ENCODE results near the gene NANOS2. TPM values are rescaled to one million over a fixed set of nuclear protein-coding genes. Genes with fewer than 3 reads are reported as not detected.

The NANOS2 gene
- total RNA-seq, 2 experiments from 2014 or later: not detected

DNA sequence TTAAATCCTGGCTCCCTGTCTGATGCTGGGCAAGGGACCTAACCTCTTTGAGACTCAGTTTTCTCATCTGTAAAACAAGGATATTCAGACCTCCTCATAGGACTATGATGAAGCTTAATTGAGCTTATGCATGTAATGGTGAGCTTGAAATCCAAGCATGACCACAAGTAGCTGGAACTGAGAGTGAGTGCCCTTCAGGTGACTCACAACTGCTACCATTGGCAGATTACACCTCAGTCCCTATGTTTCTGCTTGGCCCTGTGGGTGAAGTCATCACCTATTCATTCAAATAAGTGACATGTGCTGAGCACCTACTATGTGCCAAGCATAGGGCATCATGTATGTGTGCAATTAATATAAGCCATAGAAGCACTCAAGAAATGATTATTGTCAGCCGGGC lies 33.3 kb upstream of the NANOS2 start:
- H3K4me1 Mint-ChIP-seq (ENCODE audit: low read depth): peaks cover 4% of the 10 kb centered on the region
- H3K9me3 Mint-ChIP-seq: no peaks in the 10 kb centered on the region
- H3K36me3 Mint-ChIP-seq (ENCODE audit: low read depth): no peaks in the 10 kb centered on the region
- H3K27ac Mint-ChIP-seq: no peak overlapping the region
- peaks cover 18% of the 10 kb centered on the region for H3K27me3 Mint-ChIP-seq (ENCODE audit: low read depth)
- CTCF ChIA-PET: interaction anchor here (0.6 to 0.7 kb wide), 2 partner anchors 19 to 130 kb away, joined by 3 read pairs; no protein-coding TSS in a partner anchor
- DNase-seq: no peak
- intact Hi-C loops (cut with micrococcal nuclease): no loop called here
- no peak overlapping the region for H3K4me3 Mint-ChIP-seq

DNA sequence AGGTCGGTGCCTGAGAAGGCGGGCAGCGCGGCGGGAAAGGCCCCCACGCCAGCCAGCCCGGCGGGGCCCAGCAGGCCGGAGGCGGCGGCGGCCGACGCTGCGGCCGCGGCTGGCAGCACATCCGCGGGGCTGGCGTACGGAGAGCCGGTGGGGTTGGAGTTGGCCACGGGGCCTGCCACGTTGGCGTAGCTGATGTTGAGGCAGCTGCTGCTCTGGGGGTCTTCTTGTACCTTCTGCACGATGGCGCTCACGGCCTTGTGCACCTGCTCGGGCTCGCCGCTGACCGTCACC lies 25.9 kb upstream of the NANOS2 start:
- Mint-ChIP-seq H3K27me3 (ENCODE audit: low read depth) (peaks cover 36% of the 10 kb centered on the region), H3K27ac (no peak overlapping the region), H3K4me1 (ENCODE audit: low read depth) (peaks cover 3% of the 10 kb centered on the region), H3K36me3 (ENCODE audit: low read depth) (no peaks in the 10 kb centered on the region), H3K4me3 (no peak overlapping the region), H3K9me3 (no peaks in the 10 kb centered on the region)
- CTCF ChIA-PET: interaction anchor here (0.6 kb wide), 1 partner anchor 26 kb away, joined by 3 read pairs; no protein-coding TSS in a partner anchor
- no peak for DNase-seq
- intact Hi-C loops (cut with micrococcal nuclease): loop anchor here (5.0 kb wide), 1 partner anchor 42 kb away; no protein-coding TSS in a partner anchor

DNA sequence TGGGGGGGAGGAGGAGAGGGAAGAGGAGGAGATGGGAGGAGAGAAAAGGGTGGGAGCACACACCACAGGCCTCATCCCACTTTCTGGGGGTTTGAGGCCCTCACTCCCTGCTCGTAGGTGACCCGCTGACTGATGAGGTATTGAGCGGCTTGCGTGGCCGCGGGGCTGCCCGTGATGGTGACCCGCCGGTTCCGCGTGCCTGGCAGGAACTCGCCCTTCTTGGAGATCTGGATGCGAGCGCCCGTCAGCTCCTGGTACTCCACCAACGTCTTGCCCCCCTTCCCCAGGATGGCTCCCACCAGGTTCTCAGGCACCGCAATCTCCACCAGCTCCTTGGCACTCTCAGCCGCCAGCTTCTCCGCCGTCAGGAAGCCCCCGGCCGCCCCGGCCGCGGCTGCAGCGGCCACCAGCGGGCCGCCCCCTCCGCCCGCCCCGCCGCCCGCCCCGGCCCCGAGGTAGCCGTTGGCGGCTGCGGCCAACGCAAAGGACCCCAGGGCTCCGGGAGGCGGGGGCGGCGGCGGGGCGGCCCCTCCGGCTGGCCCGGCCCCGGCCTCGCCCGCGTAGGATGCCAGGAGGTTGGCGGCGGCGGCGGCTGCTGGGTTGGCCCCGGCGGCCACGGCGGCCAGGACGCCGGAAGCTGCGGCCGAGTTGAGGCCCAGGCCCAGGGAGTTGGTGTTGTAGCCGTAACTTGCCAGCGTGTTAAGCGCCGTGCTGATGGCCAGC lies 25.4 kb upstream of the NANOS2 start:
- CTCF ChIA-PET: no interaction called here
- H3K36me3 Mint-ChIP-seq (ENCODE audit: low read depth): no peaks in the 10 kb centered on the region
- peaks cover 3% of the 10 kb centered on the region for H3K4me1 Mint-ChIP-seq (ENCODE audit: low read depth)
- H3K9me3 Mint-ChIP-seq: no peaks in the 10 kb centered on the region
- no peak overlapping the region for H3K27ac Mint-ChIP-seq
- peaks cover 41% of the 10 kb centered on the region for H3K27me3 Mint-ChIP-seq (ENCODE audit: low read depth)
- H3K4me3 Mint-ChIP-seq: no peak overlapping the region
- DNase-seq: no peak
- intact Hi-C loops (cut with micrococcal nuclease): loop anchor here (5.0 kb wide), 1 partner anchor 42 kb away; no protein-coding TSS in a partner anchor

DNA sequence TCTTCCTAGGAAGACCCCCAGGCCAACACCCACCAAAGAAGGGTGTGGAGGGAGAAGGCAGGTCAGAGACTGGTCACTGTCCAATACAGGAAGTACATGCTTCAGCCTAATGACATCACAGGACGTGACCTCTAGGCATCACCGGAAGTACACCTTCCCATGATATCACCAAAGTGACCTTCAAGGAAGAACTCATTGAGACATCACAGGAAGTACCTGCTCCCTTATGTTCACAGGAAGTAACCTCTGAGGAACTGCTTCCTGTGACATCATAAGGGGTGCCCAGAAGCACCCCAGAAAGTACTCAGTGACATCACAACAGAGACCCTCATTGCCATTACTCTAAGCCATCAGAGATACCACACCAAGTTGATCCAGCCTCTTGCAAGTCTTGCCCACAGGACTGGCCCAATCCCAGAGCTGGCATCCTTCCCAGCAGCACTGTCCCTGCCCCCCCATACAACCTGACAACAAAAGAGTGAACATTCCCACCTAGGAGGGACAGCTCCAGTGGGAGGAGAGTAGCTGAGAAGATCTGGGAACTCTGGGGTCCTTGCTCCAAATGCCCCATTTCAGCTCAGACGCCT lies 24.2 kb upstream of the NANOS2 start:
- H3K36me3 Mint-ChIP-seq (ENCODE audit: low read depth): no peaks in the 10 kb centered on the region
- H3K4me3 Mint-ChIP-seq: no peak overlapping the region
- no peaks in the 10 kb centered on the region for H3K9me3 Mint-ChIP-seq
- no peak for DNase-seq
- CTCF ChIA-PET: no interaction called here
- H3K27me3 Mint-ChIP-seq (ENCODE audit: low read depth): peaks cover 45% of the 10 kb centered on the region
- intact Hi-C loops (cut with micrococcal nuclease): no loop called here
- H3K4me1 Mint-ChIP-seq (ENCODE audit: low read depth): peaks cover 3% of the 10 kb centered on the region
- no peak overlapping the region for H3K27ac Mint-ChIP-seq

DNA sequence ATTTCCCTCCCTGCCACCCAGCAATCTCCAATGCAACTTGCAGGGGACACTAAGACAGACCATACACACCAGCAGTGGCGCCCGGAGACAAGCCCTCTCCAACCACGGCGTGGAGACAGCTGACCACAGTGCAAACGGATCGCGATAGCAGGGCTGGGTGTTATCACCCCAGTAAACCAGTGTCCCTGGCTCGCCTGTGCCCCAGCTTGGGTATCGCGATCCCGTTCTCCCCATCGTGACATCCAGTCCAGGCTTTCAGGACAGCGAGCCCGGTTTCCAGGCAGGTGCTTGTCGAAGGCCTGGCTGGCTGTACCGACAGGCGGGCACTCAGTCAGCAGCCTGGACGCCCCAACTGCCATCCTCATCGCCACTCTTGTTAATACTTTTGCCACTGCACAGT lies 20.7 kb upstream of the NANOS2 start:
- Mint-ChIP-seq H3K36me3 (ENCODE audit: low read depth) (no peaks in the 10 kb centered on the region), H3K27ac (no peak overlapping the region), H3K9me3 (no peaks in the 10 kb centered on the region), H3K4me3 (no peak overlapping the region), H3K27me3 (ENCODE audit: low read depth) (peaks cover 40% of the 10 kb centered on the region), H3K4me1 (ENCODE audit: low read depth) (peaks cover 3% of the 10 kb centered on the region)
- no peak for DNase-seq
- intact Hi-C loops (cut with micrococcal nuclease): no loop called here
- CTCF ChIA-PET: no interaction called here

DNA sequence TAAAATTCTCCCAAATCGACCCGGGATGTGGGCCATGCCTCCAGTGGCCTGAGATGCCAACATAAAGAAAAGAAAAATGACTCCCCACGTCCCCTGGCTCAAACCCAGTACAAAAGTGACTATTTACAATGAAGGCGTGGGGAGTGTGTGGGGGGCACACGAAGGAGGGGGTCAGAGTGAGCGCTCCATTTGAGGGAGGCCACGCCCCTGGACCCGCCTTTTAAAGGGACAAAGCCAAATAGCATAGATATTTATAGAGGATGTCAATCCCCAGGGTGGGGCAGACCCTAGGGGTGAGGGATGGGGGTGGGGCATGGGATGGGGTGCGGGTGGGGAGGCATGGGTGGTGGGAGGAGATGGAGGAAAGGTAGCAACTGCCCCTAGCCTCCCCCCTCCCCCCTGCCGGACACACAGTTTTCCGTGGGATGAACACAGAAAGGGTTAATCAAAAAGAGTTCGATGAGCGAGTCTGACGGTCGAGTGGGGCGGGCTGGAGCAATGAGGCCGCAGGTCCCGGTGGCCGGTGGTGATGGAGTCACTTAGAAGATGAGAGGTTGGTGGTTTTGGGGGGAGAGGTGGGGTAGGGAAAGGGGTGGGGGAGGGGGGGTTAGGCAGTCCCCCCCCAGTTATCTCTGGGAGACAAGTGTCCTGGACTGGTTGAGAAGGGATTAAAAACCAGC lies 20.1 kb upstream of the NANOS2 start:
- no peak for DNase-seq
- H3K9me3 Mint-ChIP-seq: no peaks in the 10 kb centered on the region
- intact Hi-C loops (cut with micrococcal nuclease): no loop called here
- H3K4me1 Mint-ChIP-seq (ENCODE audit: low read depth): peaks cover 3% of the 10 kb centered on the region
- H3K27me3 Mint-ChIP-seq (ENCODE audit: low read depth): peaks cover 41% of the 10 kb centered on the region
- H3K36me3 Mint-ChIP-seq (ENCODE audit: low read depth): no peaks in the 10 kb centered on the region
- CTCF ChIA-PET: no interaction called here
- no peak overlapping the region for H3K4me3 Mint-ChIP-seq
- H3K27ac Mint-ChIP-seq: no peak overlapping the region

DNA sequence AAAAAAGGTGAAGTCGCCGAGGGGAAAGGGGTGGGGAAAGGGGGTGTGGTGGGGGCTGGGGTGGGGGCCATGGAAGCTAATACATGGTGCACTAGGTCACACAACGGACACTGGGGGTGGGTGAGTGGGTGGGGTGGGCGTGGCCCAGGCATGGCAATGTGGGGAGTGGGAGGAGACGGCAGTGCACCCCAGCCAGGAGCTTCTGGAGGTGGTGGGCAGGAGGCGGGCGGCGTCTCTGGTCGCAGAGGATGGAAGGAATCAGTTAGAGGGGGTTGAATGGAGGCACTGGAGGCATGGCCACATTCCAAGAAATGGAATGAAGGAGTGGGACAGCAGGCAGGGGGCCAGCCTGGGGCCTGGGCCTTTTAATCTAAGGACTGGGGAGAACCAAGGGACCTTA lies 19.2 kb upstream of the NANOS2 start:
- H3K36me3 Mint-ChIP-seq (ENCODE audit: low read depth): no peaks in the 10 kb centered on the region
- no peak overlapping the region for H3K27ac Mint-ChIP-seq
- CTCF ChIA-PET: interaction anchor here (0.6 kb wide), 1 partner anchor 286 kb away, joined by 3 read pairs; no protein-coding TSS in a partner anchor
- H3K4me1 Mint-ChIP-seq (ENCODE audit: low read depth): peaks cover under 1% of the 10 kb centered on the region
- H3K9me3 Mint-ChIP-seq: no peaks in the 10 kb centered on the region
- H3K27me3 Mint-ChIP-seq (ENCODE audit: low read depth): peaks cover 34% of the 10 kb centered on the region
- DNase-seq: no peak
- intact Hi-C loops (cut with micrococcal nuclease): no loop called here
- no peak overlapping the region for H3K4me3 Mint-ChIP-seq

DNA sequence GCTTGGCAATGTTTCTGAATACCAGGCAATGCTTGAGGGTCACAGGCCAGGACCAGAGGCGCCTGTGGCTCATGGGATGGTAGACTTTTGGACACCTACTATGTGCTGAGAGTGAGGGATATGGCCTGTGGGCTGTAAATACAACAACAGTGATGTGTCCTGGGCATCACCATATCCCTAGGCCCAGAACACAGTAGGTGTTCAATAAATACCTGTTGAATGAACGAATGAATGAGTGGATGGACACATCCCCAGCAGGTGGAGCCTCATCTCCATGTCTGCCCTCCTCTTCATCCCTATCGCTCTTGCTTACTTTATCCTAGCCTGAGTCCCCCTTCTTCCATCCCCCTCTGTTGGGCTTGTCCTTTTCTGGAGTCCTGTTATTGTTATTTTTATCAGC lies 16.5 kb upstream of the NANOS2 start:
- H3K4me1 Mint-ChIP-seq (ENCODE audit: low read depth): peaks cover 7% of the 10 kb centered on the region
- CTCF ChIA-PET: no interaction called here

DNA sequence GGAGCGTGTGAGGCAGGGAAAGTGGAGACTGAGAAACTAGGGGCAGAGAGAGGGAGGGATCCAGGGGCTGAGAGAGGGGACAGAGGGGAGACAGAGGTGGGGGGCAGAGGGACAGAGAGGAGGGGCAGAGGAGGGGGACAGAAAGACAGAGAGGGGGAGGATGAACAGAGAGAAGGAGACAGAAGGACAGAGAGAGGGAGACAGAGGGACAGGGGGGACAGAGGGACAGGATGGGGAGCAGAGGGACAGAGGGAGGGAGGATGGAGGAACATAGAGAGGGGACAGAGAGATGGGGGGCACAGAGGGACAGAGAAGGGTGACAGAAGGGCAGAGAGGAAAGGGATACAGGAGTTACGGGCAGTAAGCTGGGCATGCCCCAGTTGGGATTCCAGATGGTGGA lies 14.7 kb upstream of the NANOS2 start:
- CTCF ChIA-PET: interaction anchor here (0.7 kb wide), 1 partner anchor 19 kb away, joined by 3 read pairs; no protein-coding TSS in a partner anchor
- no peak for DNase-seq
- H3K27ac Mint-ChIP-seq: no peak overlapping the region
- no peaks in the 10 kb centered on the region for H3K9me3 Mint-ChIP-seq
- peak overlapping the region; percentile 23 for H3K4me3 Mint-ChIP-seq
- peaks cover 7% of the 10 kb centered on the region for H3K4me1 Mint-ChIP-seq (ENCODE audit: low read depth)
- no peaks in the 10 kb centered on the region for H3K36me3 Mint-ChIP-seq (ENCODE audit: low read depth)
- intact Hi-C loops (cut with micrococcal nuclease): loop anchor here (5.0 kb wide), 1 partner anchor 883 kb away; no protein-coding TSS in a partner anchor
- peaks cover 6% of the 10 kb centered on the region for H3K27me3 Mint-ChIP-seq (ENCODE audit: low read depth)

More for the DNA sequence above, 16.5 kb upstream of the NANOS2 start:
- Mint-ChIP-seq H3K36me3 (ENCODE audit: low read depth) (no peaks in the 10 kb centered on the region), H3K27ac (no peak overlapping the region), H3K9me3 (no peaks in the 10 kb centered on the region), H3K27me3 (ENCODE audit: low read depth) (peaks cover 22% of the 10 kb centered on the region), H3K4me3 (no peak overlapping the region)
- intact Hi-C loops (cut with micrococcal nuclease): no loop called here
- no peak for DNase-seq

DNA sequence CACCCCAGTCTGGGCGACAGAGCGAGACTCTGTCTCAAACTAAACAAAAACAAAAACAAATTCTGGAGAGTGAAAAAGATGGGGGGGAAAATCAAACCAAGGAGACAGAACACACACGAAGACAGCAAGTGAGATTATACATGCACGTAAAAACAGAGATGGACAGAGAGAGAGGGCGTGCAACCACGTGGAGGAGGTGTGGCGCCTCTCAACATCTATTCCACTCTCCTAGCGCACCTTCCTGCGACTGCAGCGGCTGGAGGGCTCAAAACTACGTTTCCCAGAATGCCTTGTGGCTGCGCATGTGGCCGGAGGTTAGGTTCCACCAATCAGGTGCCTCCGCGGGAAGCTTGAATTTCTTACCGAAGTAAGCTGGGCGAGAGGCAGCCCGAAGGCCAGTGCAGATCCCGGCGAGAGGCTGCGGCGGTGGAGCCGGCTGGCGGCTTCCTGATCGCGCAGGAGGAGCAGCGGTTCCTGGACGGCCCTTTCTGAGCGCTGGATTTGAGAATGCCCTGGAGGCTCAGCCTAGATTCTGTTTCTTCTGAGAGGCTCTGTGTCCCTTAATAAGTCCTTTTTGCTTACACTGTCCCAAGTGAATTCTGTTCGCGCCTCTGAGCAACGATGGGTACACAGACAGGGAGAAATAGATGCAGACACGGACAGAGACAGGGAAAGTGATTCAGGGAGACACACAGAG lies 13.1 kb upstream of the NANOS2 start:
- H3K27ac Mint-ChIP-seq: no peak overlapping the region
- H3K4me3 Mint-ChIP-seq: peak overlapping the region; percentile 74
- H3K4me1 Mint-ChIP-seq (ENCODE audit: low read depth): peaks cover 7% of the 10 kb centered on the region
- H3K9me3 Mint-ChIP-seq: no peaks in the 10 kb centered on the region
- no peaks in the 10 kb centered on the region for H3K36me3 Mint-ChIP-seq (ENCODE audit: low read depth)
- CTCF ChIA-PET: interaction anchor here (1.0 kb wide), 1 partner anchor 69 kb away, joined by 4 read pairs; no protein-coding TSS in a partner anchor
- intact Hi-C loops (cut with micrococcal nuclease): loop anchor here (1.0 to 5.0 kb wide), 5 partner anchors 41 to 885 kb away; partner anchors contain the start of genes CCDC61, IRF2BP1 and SYMPK
- peak; percentile 96 for DNase-seq
- H3K27me3 Mint-ChIP-seq (ENCODE audit: low read depth): peaks cover 5% of the 10 kb centered on the region

DNA sequence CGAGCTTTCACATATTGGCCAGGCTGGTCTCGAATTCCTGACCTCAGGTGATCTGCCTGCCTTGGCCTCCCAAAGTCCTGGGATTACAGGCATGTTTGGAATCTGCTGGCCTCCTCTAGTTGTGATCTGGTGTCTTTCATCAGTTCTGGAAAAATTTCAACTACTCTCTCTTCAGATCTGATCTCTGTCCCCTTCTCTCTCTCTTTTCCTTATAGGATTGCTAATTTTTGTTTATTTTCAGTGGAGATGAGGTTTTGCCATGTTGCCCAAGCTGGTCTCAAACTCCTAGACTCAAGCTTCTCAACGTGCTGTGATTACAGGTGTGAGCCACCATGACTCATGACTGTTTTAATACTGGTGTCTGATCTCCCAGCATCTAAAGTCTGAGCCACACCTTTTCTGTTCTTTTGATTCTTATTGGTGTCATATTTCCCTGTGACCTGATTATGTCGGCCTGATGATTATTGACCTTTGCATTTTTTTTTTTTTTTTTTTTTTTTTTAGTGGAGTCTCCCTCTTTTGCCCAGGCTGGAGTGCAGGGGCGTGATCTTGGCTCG lies 10.4 kb upstream of the NANOS2 start:
- DNase-seq: no peak
- no peak overlapping the region for H3K4me3 Mint-ChIP-seq
- intact Hi-C loops (cut with micrococcal nuclease): loop anchor here (5.0 kb wide), 1 partner anchor 887 kb away; no protein-coding TSS in a partner anchor

DNA sequence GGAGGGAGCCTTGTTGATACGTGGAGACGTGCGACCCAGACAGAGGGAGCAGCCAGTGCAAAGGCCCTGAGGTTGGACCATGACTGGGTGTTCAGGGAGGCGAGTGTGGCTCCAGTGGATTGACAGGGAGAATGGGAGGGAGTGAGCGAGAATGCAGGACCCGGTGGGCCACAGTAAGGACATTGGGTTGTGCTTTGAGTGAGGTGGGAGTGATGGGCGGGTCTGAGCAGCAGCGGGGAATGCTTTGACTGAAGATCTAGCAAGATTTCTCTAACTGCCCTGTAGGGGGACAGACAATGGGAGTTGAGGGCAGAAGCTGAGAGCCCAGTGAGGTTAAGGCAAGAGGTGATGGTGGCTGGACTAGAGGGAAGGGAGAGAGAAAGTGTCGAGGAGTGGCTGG lies 7.7 kb upstream of the NANOS2 start:
- H3K4me1 Mint-ChIP-seq (ENCODE audit: low read depth): peaks cover 2% of the 10 kb centered on the region
- intact Hi-C loops (cut with micrococcal nuclease): no loop called here
- no peak for DNase-seq
- H3K4me3 Mint-ChIP-seq: no peak overlapping the region
- peaks cover 4% of the 10 kb centered on the region for H3K27me3 Mint-ChIP-seq (ENCODE audit: low read depth)
- CTCF ChIA-PET: no interaction called here
- no peaks in the 10 kb centered on the region for H3K36me3 Mint-ChIP-seq (ENCODE audit: low read depth)
- no peak overlapping the region for H3K27ac Mint-ChIP-seq
- H3K9me3 Mint-ChIP-seq: no peaks in the 10 kb centered on the region

More for the DNA sequence above, 10.4 kb upstream of the NANOS2 start:
- peaks cover 2% of the 10 kb centered on the region for H3K27me3 Mint-ChIP-seq (ENCODE audit: low read depth)
- peak overlapping the region; percentile 56 for H3K27ac Mint-ChIP-seq
- CTCF ChIA-PET: interaction anchor here (0.5 to 0.7 kb wide), 2 partner anchors 72 to 88 kb away, joined by 3 read pairs; no protein-coding TSS in a partner anchor
- H3K4me1 Mint-ChIP-seq (ENCODE audit: low read depth): peaks cover 7% of the 10 kb centered on the region
- no peaks in the 10 kb centered on the region for H3K36me3 Mint-ChIP-seq (ENCODE audit: low read depth)
- H3K9me3 Mint-ChIP-seq: no peaks in the 10 kb centered on the region
